Measurements from ENCODE around the gene ASB5. TPM values are rescaled to one million over a fixed set of nuclear protein-coding genes. Genes with fewer than 3 reads are reported as not detected.

ASB5 gene
- total and polyA plus RNA-seq, 10 of the 15 experiments (the other 5 are each of a cell fraction or from before 2014, with no cell fraction given): not detected

DNA sequence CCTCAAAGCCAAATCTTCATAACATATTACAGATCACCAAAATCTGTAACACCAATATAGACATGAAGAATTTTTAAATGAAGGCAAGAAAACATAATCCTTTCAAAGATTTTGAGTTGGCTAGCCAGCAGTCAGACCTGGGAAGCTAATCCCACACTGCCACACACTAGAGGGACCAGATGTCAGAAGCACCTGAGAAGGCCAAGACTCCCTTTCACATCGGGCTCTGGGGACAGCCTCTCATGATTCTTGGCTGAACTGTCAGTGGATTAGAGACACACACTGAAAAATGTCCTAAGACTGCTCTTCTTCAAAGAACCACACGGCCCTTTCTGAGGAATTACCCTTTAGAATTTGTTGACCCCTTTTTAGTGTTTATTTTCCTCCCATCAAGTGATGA, 45.5 kb downstream of the ASB5 start:
- no peak overlapping the region for H3K4me2 ChIP-seq (ENCODE audit: control insufficient read depth, insufficient read depth)
- H3K36me3 ChIP-seq (ENCODE audit: control insufficient read depth in 2 of 2, insufficient read depth in 2 of 2, low read length in 1 of 2): no peaks in the 10 kb centered on the region
- in situ Hi-C loops (cut with MboI) (no loop called here), intact Hi-C loops (cut with micrococcal nuclease; ENCODE audit: unreplicated experiment) (no loop called here)
- H4K20me1 ChIP-seq (ENCODE audit: control insufficient read depth, insufficient read depth): no peaks in the 10 kb centered on the region
- BruUV-seq (replicated peaks): no TSS peak
- no peaks in the 10 kb centered on the region for H3K4me1 ChIP-seq (ENCODE audit: control insufficient read depth, insufficient read depth, low read length)
- POLR2A ChIA-PET: no interaction called here
- no peak overlapping the region for H3K9ac ChIP-seq (ENCODE audit: control insufficient read depth, insufficient read depth, low read length)
- ATAC-seq (no peak), FAIRE-seq (no peak), DNase-seq (ENCODE audit: low read depth, low spot score) (no peak)
- CTCF ChIA-PET: no interaction called here
- no peak overlapping the region for H3K4me3 ChIP-seq
- SMC1A ChIA-PET (ENCODE audit: uncharacterized antibody, unreplicated experiment): no interaction called here
- no peaks in the 10 kb centered on the region for H3K79me2 ChIP-seq (ENCODE audit: control insufficient read depth, insufficient read depth, low read length)
- no peak overlapping the region for H2AFZ ChIP-seq (ENCODE audit: control insufficient read depth, low read depth, low read length)
- RAD21 ChIA-PET (ENCODE audit: unreplicated experiment): no interaction called here
- no peaks in the 10 kb centered on the region for H3K27me3 ChIP-seq (replicated peaks in 1 of 2; ENCODE audit: control insufficient read depth in 2 of 2, insufficient read depth in 2 of 2, low read length in 1 of 2)
- no peaks in the 10 kb centered on the region for H3K9me3 ChIP-seq (replicated peaks; ENCODE audit: control insufficient read depth, insufficient read depth, low read length)
- TF ChIP-seq DPF2 (IDR thresholded peaks at IDR 0.05): no peak
- TF ChIP-seq, protein P1, sequence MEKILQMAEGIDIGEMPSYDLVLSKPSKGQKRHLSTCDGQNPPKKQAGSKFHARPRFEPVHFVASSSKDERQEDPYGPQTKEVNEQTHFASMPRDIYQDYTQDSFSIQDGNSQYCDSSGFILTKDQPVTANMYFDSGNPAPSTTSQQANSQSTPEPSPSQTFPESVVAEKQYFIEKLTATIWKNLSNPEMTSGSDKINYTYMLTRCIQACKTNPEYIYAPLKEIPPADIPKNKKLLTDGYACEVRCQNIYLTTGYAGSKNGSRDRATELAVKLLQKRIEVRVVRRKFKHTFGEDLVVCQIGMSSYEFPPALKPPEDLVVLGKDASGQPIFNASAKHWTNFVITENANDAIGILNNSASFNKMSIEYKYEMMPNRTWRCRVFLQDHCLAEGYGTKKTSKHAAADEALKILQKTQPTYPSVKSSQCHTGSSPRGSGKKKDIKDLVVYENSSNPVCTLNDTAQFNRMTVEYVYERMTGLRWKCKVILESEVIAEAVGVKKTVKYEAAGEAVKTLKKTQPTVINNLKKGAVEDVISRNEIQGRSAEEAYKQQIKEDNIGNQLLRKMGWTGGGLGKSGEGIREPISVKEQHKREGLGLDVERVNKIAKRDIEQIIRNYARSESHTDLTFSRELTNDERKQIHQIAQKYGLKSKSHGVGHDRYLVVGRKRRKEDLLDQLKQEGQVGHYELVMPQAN (conservative IDR thresholded peaks at IDR 0.05): no peak
- TF ChIP-seq, protein P2, sequence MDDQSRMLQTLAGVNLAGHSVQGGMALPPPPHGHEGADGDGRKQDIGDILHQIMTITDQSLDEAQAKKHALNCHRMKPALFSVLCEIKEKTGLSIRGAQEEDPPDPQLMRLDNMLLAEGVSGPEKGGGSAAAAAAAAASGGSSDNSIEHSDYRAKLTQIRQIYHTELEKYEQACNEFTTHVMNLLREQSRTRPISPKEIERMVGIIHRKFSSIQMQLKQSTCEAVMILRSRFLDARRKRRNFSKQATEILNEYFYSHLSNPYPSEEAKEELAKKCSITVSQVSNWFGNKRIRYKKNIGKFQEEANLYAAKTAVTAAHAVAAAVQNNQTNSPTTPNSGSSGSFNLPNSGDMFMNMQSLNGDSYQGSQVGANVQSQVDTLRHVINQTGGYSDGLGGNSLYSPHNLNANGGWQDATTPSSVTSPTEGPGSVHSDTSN (IDR thresholded peaks at IDR 0.05; ENCODE audit: insufficient replicate concordance, low read depth, low read length): no peak
- no peak for TF ChIP-seq IRF4 (IDR thresholded peaks at IDR 0.05; ENCODE audit: low read depth, low read length)
- TF ChIP-seq RCOR1 (conservative IDR thresholded peaks at IDR 0.05; ENCODE audit: low read depth, low read length): no peak
- TF ChIP-seq ZZZ3 (IDR thresholded peaks at IDR 0.05; ENCODE audit: control insufficient read depth, insufficient read length, low read depth): no peak
- no peak for TF ChIP-seq MYC (IDR thresholded peaks at IDR 0.05; ENCODE audit: insufficient read depth, insufficient read length, insufficient replicate concordance, low read length, severe bottlenecking)
- no peak for TF ChIP-seq SRF (IDR thresholded peaks at IDR 0.05; ENCODE audit: low read depth in 2 of 2, low read length in 2 of 2)
- no peak for TF ChIP-seq FOXK2 (IDR thresholded peaks at IDR 0.05)
- no peak overlapping the region for H3K27ac ChIP-seq (ENCODE audit: control insufficient read depth, insufficient read depth)
- 19% methylated on average over 2 of the region's 2 CpGs for WGBS (ENCODE audit: insufficient coverage, insufficient replicate concordance, low lambda C conversion rate, missing lambda C conversion rate)
